Activated CD4-positive, alpha-beta T cell treated with anti-CD3 and anti-CD28 coated beads, Interleukin-10, Interleukin-2, amounts not matched to agents 100 ng/mL and 50 ng/mL, durations not matched to agents 16 hours and 8 hours (primary cell): ENCODE measurements around the gene FAT1.

Experiments used
- DNase-seq: peaks from one replicate; pipeline ENCODE4 v3.0.0-alpha.2; 2020

FAT1 gene

DNA sequence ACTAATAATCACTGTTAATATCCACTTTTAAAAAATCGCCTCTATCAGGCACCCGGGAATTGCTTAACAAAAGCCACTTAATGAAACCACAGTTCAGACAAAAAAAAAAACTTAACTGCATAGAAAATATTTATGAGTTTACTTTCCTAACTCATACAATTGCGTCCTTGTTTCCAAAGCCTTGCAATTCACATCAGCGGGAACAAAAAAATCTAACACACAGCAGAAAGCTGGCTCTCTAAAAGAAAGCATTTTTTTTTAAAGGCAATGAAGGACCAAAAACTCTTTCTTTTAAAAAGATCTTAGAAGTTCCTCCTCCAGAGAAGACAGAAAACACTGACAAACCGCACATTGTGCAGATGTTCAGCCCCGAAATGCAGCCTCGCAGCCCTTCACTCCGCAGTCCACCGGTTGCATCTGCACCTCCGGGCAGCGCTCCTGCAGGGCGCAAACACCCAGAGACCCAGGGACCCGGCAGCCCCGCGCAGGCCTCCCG, 812 bp downstream of the FAT1 start:
- no peak for DNase-seq

- DNase-seq, result no peak
Measured at GRCh38 chr4:186719925-186720694, 3.5 kb downstream of the FAT1 start.

DNA sequence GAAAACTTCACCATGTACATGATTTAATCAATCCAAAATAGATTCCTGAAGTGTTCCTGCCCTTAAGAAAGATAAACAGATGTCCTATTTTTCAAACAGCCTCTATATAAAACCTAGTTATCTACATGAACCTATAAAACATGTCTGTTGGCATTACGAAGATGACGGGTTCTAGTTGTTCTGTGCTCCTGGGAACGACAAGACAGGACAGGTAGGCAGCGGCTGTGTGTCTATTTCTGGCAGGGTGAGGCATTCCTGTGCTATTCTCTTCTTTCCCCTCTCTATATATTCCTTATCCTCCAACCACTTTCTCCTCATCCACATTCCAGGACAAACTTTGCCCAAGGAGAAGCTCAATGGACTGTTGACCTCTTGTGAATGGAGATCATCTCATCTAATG, 6.1 kb downstream of the FAT1 start:
- no peak for DNase-seq

- DNase-seq, result no peak
Measured at GRCh38 chr4:186715077-186715476, 8.6 kb downstream of the FAT1 start.

GRCh38 chr4:186714006-186714675, 9.5 kb downstream of the FAT1 start:
- DNase-seq, result no peak

GRCh38 chr4:186712690-186713089, 11.0 kb downstream of the FAT1 start:
- DNase-seq, result no peak

DNA sequence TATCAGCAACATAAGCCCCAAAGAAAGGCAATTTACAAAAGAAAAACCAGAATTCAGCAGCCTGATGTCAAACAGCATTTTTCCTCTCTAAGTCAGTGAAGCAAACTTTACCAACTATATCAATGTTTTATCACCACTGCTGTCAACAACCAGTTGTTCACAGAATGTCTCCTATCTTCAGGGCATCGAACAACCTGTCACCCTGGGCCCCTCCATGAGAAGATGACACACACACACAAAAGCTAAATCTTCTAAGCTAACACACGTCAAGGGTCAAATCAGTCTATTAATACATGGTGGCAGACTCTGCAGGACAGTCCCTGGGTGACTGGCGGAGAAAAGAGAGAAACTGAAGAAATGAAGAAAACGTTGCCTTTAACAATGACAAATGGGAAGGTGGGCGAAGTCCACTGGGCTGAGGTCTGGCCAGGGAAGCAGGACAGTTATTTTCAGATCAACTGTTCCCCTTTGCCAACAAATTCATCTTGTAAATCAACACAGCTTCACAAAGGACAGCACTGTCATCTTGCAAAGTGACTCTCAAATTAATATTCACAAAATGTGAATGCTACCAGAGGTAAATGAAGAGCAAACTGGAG, 13.0 kb downstream of the FAT1 start:
- DNase-seq, result no peak

DNA sequence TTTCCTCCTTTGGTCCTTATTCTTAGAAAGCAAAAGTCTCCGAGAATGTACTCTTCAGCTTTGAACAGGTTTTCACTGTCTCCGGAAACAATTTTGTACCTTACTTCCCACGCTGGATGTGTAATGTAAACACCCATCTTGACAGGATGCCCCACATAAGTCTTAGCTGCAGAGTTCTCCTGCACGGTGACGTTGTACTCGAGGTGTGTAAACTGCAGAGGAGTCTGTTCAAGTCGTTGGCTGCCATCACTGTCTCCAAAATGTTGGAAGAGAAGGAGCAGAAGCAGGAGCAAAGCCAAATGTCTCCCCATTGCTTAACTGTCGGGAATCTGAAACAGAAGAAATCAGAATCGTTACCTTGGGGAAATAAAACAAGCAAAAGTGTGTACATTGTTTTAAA, 14.1 kb downstream of the FAT1 start:
- DNase-seq, result no peak

DNA sequence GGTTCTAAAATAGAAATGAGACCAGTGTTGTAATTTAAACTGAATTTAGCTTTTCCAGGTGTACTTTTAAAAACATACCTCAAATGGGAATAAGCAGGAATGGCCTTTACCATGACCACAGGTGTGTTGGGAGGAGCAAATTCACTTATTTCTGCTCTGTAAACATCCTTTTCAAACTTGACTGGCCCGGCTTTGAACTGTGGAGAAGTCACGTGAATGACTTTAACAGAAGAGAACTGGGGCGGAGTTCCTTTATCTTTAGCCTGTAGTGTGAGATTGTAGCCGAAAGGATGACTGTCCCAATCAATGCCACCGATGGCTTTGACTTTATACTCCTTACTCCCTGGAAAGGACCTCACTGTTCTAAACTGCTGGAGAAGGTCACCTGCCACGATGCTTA, 15.1 kb downstream of the FAT1 start:
- no peak for DNase-seq

GRCh38 chr4:186707996-186708395, 15.7 kb downstream of the FAT1 start:
- no peak for DNase-seq

DNA sequence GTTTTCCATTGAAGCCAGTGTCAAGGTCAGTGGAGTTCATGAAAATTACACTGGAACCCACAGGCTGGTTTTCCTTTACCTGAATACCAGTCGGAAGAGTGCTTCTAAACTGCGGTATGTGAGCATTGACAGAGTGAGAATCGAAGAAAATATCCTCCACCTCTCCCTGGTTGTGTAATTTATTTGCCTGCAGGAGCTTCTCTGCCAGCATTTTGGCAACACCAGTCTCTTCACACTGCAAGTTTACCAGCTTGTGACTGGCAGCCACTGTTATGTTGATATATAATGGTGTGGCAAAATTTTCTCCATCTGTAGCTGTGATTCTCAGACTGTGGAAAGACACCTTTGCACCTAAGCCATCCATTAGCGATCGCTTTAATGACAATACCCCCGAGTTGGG, 16.1 kb downstream of the FAT1 start:
- DNase-seq, result no peak

DNA sequence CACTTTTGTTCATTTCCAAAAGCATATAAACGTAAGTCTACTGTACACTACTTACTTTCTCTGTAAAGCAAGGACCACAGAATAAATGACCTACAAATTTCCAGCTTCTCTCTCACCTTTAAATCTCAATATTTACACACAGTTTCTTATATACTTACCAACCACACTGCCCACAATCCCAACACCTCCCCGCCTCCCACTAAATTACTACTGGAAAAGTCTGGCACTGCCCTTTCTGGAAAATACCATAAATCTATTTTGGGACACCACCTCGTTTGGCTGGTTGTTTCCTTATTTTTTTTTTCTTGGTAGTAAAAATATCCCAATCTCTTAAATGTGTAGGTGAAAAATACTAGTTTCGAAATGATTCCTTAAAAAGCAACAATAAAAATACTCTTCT, 19.6 kb downstream of the FAT1 start:
- DNase-seq, result no peak

DNA sequence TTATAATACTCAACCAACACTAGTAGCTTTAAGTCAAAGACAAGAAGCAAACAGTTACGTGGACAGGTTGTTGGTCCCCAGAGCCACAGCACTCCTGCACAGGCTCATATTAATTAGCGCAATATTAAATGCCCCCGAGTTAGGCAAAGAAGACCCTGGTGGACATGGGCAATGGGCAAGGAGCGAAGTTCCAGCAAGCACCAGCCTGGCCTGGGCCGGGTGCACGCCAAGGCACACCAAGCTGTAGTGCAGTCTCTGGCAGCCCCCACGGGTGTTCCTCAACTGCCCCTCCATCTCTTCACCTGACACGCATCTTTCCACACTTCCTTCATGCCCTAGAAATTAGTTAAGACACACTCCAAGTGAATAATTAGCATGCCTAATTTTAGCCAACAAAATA, 20.1 kb downstream of the FAT1 start:
- DNase-seq, result no peak

DNA sequence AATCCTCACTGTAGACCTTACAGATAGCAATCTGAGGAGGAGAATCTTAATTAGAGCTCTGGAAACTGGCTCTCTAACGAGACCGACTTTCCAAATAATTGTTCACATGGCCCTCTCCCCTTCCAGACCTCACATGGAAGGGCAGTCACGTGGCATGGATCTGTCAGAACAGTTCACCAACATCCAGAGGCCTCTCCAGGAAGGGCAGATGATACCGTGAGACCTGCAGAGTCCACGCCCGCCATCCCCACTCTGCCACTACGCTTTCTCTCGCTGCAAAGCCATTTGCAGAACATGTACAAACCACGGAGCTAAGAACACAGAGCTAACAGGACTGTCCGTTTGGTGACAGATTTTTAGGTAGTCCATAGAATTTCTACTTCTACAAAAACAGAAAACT, 20.7 kb downstream of the FAT1 start:
- DNase-seq, result no peak

DNA sequence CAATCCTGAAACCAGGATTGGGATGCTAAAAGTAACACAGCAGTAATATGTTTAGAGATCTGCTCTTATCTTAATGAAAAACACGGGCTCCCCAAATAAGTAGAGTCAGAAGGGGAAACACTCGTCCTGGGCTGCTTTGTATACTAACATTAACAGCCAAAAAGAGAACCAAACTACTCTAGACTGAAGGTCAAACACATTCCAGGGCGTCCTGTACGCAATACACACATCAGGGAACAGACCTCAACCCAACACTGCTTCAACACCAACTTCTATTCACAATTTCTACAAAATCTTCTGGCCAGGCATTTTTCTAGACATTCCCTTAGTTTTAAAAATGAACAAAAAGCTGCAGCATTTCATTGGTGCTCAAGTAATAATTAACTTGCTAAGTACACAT, 21.4 kb downstream of the FAT1 start:
- no peak for DNase-seq

GRCh38 chr4:186701788-186702187, 21.9 kb downstream of the FAT1 start:
- no peak for DNase-seq

GRCh38 chr4:186701273-186701672, 22.4 kb downstream of the FAT1 start:
- no peak for DNase-seq

GRCh38 chr4:186700746-186701145, 22.9 kb downstream of the FAT1 start:
- DNase-seq, result no peak

GRCh38 chr4:186699881-186700397, 23.7 kb downstream of the FAT1 start:
- DNase-seq, result no peak

GRCh38 chr4:186699298-186699697, 24.4 kb downstream of the FAT1 start:
- DNase-seq, result no peak

- no peak for DNase-seq
Measured at GRCh38 chr4:186698525-186698924, 25.1 kb downstream of the FAT1 start.

- DNase-seq, result no peak
Measured at GRCh38 chr4:186698028-186698427, 25.6 kb downstream of the FAT1 start.

GRCh38 chr4:186695392-186695791, 28.3 kb downstream of the FAT1 start:
- no peak for DNase-seq

GRCh38 chr4:186693894-186694293, 29.8 kb downstream of the FAT1 start:
- DNase-seq, result no peak
